GM12865 (cell line): ENCODE data around the gene RSPH10B.
"Not testable (repeated sequence)": the region's sequence is repeated elsewhere in the genome, so short reads cannot be mapped to it uniquely, and the experiment has no call there.

Source experiments
- DNase-seq: peaks from one replicate; pipeline ENCODE4 v3.0.0; 2010; ENCODE audit warnings: low read depth
- H3K4me3 ChIP-seq: 2 replicates; pipeline ENCODE4 v1.5.1; 2011; ENCODE audit warnings: mild to moderate bottlenecking, low read depth, low read length, control low read depth
- TF ChIP-seq, protein P1 (sequence below): IDR thresholded peaks from 2 replicates; pipeline ENCODE4 v1.5.1; 2011; ENCODE audit warnings: low read length, control low read depth, low read depth, inconsistent platforms; ENCODE audit not compliant: insufficient read depth; ENCODE audit errors: missing control alignments

Gene RSPH10B

DNA sequence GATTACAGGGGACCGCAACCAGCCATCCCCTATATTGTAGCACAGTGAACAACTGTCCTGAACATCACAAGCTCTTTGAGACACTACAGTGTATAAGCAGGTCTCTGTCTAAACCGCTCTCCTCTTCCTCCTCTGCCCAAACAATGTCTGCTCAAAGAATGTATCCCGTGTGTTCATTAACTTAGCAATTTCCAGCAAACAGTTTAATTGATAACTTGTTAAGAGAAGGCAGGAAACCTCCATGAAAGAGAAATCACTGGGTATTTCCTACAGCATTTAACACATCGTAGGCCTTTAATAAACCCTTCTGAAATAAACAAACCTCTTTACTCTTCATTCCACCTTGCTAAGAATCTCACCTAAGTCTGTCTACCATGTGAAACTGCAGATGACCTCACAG, 36.9 kb upstream of the RSPH10B start:
- peak overlapping the region; percentile 98; the same call in 1 of the 2 replicates for H3K4me3 ChIP-seq
- no peak for DNase-seq
- TF ChIP-seq, protein P1, sequence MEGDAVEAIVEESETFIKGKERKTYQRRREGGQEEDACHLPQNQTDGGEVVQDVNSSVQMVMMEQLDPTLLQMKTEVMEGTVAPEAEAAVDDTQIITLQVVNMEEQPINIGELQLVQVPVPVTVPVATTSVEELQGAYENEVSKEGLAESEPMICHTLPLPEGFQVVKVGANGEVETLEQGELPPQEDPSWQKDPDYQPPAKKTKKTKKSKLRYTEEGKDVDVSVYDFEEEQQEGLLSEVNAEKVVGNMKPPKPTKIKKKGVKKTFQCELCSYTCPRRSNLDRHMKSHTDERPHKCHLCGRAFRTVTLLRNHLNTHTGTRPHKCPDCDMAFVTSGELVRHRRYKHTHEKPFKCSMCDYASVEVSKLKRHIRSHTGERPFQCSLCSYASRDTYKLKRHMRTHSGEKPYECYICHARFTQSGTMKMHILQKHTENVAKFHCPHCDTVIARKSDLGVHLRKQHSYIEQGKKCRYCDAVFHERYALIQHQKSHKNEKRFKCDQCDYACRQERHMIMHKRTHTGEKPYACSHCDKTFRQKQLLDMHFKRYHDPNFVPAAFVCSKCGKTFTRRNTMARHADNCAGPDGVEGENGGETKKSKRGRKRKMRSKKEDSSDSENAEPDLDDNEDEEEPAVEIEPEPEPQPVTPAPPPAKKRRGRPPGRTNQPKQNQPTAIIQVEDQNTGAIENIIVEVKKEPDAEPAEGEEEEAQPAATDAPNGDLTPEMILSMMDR, result no peak

- peak; percentile 70 for DNase-seq
- TF ChIP-seq, protein P1, result peak; percentile 56
- H3K4me3 ChIP-seq, result no peak overlapping the region
Observed at GRCh38 chr7:5997210-5997808, 26.8 kb upstream of the RSPH10B start.

- not testable (repeated sequence) for H3K4me3 ChIP-seq, DNase-seq
Observed at GRCh38 chr7:5987061-5987460, 16.6 kb upstream of the RSPH10B start.

DNA sequence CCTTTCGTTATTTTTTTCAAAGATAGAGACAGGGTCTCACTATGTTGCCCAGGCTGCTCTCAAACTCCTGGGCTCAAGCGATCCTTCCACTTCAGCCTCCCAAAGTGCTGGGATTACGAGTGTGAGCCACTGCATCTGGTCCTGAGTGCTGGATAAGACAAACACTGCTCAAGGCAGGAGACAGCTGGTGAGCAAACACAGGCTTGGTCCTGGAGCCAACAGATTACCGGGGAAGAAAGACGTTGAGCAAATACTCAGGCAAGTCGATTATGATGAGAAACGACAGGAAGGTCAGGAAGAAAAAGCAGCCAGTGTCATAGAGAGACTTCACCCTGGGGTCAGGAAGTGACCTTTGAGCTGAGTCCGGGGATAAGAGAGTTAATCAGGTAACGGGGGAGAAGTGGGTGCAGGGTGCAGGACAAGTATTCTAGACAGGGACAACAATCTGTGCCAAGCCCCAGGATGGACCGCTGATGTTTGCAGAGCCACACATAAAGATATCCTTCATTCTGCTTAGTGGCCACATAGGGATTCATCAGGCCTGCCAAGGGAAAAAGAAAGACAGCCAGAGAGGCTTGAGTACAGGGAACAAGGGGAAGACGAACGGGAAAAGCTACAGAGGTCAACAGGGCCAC, 9.3 kb upstream of the RSPH10B start:
- not testable (repeated sequence) for H3K4me3 ChIP-seq

DNA sequence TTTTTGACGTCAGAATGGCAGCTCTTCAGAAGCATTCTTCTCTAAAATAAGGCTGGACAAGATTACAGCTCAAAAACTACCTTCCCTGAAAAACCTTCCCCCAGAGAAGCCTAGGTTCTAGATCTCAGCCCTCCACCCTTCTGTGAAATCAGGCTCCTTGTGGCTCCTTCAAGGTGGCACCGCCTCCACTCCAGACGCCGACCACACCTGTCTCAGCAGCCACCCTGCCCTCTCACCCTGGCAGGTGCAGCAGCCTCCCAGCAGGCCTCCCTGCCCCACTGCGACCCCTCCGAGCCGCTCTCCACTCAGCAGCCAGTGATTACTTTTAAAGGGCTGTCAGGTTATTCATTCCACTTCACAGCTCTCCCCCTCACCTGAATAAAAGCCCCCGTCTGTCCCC, 3.1 kb upstream of the RSPH10B start:
- H3K4me3 ChIP-seq, DNase-seq: not testable (repeated sequence)

More for the DNA sequence above, 9.3 kb upstream of the RSPH10B start:
- not testable (repeated sequence) for DNase-seq

DNA sequence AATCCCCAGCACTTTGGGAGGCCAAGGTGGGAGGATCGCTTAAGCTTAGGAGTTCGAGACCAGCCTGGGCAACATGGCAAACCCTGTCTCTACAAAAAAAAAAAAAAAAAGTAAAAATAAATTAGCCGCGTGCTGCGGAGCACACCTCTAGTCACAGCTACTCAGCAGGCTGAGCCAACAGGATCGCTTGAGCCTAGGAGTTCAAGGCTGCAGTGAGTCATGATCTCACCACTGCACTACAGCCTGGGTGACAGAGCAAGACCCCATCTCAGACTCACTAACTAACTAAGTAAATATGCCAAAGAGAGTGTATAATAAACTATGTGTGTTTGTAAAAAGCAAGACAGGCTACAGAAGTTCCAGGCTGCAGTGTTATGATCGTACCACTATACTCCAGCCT, 6.7 kb downstream of the RSPH10B start:
- not testable (repeated sequence) for DNase-seq, H3K4me3 ChIP-seq

- not testable (repeated sequence) for DNase-seq, H3K4me3 ChIP-seq
Observed at GRCh38 chr7:5963205-5963604, 7.3 kb downstream of the RSPH10B start.

DNA sequence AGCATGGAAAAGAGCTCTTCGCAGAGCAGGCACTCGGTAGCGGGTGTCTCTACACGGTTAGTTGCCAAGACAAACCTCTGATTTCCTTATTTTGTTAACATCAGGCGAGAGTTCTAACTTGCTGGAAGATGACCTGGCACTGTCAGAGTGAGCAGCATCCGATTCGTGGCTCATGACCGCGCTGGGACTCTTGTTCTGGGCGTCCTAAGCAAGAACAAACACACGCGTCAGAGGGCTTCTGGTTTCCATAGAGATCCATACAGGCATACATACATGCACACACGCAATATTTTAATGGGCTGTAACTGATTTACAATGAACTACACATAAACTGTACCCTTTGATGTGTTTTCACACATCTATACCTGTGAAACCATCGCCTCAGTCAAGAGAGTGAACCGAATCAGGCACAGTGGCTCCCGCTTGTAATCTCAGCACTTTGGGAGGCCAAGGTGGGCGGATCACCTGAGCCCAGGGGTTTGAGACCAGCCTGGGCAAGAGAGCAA, 35.5 kb downstream of the RSPH10B start:
- H3K4me3 ChIP-seq, result not testable (repeated sequence)

GRCh38 chr7:5931905-5932644, 38.4 kb downstream of the RSPH10B start:
- H3K4me3 ChIP-seq, DNase-seq: not testable (repeated sequence)

More for the DNA sequence above, 35.5 kb downstream of the RSPH10B start:
- DNase-seq, result not testable (repeated sequence)

DNA sequence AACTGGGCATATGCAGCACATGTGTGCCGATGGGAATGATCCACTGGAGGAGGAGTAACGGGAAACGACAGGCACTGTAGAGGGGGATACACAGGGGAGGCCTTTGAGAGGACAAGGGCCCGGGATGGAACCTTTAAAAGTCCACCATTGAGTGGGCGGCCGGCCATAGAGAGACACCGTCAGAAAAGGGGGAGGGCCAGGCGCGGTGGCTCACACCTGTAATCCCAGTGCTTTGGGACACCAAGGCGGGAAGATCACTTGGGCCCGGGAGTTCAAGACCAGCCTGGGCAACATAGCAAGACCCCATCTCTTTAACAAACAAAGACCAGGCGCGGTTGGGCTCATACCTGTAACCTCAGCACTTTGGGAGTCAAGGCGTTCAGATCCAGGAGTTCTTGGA, 39.2 kb downstream of the RSPH10B start:
- DNase-seq, H3K4me3 ChIP-seq: not testable (repeated sequence)

DNA sequence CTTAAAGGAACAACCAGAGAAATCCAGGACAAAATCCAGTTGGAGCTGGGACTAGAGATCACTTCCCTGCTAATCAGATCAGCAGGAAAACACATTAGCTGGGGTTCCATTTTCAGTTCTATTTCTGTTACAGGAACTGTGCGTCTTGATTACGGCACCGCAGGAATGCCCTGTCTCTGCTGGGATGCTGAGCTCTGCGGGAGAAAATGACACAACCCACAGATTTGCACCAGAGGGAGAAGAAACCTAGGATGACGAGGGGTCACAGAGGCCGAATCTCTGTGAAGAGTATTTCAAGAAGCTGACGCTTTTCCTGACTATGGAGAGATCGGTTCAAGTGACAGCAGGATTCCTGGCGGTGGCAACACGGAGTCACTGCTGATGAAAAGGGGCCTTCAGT, 40.2 kb downstream of the RSPH10B start:
- H3K4me3 ChIP-seq, DNase-seq: not testable (repeated sequence)

GRCh38 chr7:5926263-5926870, 44.1 kb downstream of the RSPH10B start:
- H3K4me3 ChIP-seq, result not testable (repeated sequence)

GRCh38 chr7:5924630-5925029, 45.9 kb downstream of the RSPH10B start:
- not testable (repeated sequence) for DNase-seq, H3K4me3 ChIP-seq

More at GRCh38 chr7:5926263-5926870, 44.1 kb downstream of the RSPH10B start:
- DNase-seq, result not testable (repeated sequence)

- H3K4me3 ChIP-seq, DNase-seq: not testable (repeated sequence)
Observed at GRCh38 chr7:5924180-5924579, 46.3 kb downstream of the RSPH10B start.

DNA sequence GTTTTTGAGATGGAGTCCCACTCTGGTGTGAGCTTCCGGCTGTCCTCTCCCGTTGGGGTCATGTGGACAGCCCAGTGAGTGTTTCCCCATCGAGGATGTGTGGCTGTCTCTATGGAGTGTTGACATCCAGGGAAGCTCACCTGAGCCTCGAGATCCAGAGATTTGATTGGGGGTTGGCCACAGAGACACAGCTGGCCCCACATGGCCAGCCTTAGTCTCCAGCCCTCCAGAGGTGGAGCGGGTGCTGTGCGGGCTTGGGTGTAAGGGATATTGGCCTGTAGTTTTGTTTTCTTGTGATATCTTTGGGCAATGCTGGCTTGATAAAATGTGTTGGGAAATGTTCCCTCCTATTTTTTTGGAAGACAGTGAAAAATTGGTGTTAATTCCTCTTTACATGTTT, 54.0 kb downstream of the RSPH10B start:
- H3K4me3 ChIP-seq, result not testable (repeated sequence)

GRCh38 chr7:5908835-5909234, 61.7 kb downstream of the RSPH10B start:
- H3K4me3 ChIP-seq, DNase-seq: not testable (repeated sequence)

More for the DNA sequence above, 54.0 kb downstream of the RSPH10B start:
- DNase-seq, result not testable (repeated sequence)
